H1 (cell line): ENCODE measurements around the gene STRA8. TPM values are rescaled to one million over a fixed set of nuclear protein-coding genes. Genes with fewer than 3 reads are reported as not detected.

Source experiments
- CTCF ChIA-PET: fragments of 300-600 bp; sonication (Branson Sonifier 250); formaldehyde crosslinking; loops from one replicate; lab custom pipeline; 2021; ENCODE audit not compliant: partially characterized antibody; lab: Charles Lee
- POLR2A ChIA-PET: fragments of 300-600 bp; sonication (Branson Sonifier 250); formaldehyde crosslinking; loops from one replicate; lab custom pipeline; 2021; ENCODE audit warnings: inconsistent platforms; ENCODE audit not compliant: partially characterized antibody; lab: Charles Lee
- DNase-seq, 2 experiments: peaks; one replicate each; pipeline versions ENCODE4 v3.0.0 to v3.0.0-alpha.2; 2010 to 2022; ENCODE audit warnings: low spot score in 2 of 2, low read depth in 1 of 2, mixed read lengths in 1 of 2
- FAIRE-seq: peaks from 2 replicates; lab custom pipeline; 2011; peaks lifted over from hg19 to GRCh38; lab: Jason Lieb, UNC
- H2AFZ ChIP-seq: 2 replicates; pipeline ENCODE4 v1.8.1; 2012; ENCODE audit warnings: low read length, inconsistent platforms
- H2AK5ac ChIP-seq: 2 replicates; pipeline ENCODE4 v1.6.1; 2013; ENCODE audit warnings: low read depth, low read length
- H2BK120ac ChIP-seq: replicated peaks from 2 replicates; pipeline ENCODE3; 2013; ENCODE audit warnings: low read depth, low read length, inconsistent platforms
- H2BK12ac ChIP-seq: 2 replicates; pipeline ENCODE4 v1.6.1; 2013; ENCODE audit warnings: low read depth, low read length
- H2BK15ac ChIP-seq: 2 replicates; pipeline ENCODE4 v1.6.1; 2013; ENCODE audit warnings: low read length
- H2BK20ac ChIP-seq: 2 replicates; pipeline ENCODE4 v1.6.1; 2013; ENCODE audit warnings: low read length
- H2BK5ac ChIP-seq: 2 replicates; pipeline ENCODE4 v1.6.1; 2013; ENCODE audit warnings: low read depth, low read length
- H3K14ac ChIP-seq: 2 replicates; pipeline ENCODE4 v1.6.1; 2013; ENCODE audit warnings: inconsistent platforms; ENCODE audit not compliant: insufficient read length
- H3K18ac ChIP-seq: 2 replicates; pipeline ENCODE4 v1.6.1; 2013; ENCODE audit warnings: low read length; ENCODE audit errors: extremely low read depth
- H3K23ac ChIP-seq: 2 replicates; pipeline ENCODE4 v1.6.1; 2013; ENCODE audit warnings: inconsistent platforms; ENCODE audit not compliant: insufficient read length
- H3K23me2 ChIP-seq: 2 replicates; pipeline ENCODE4 v1.6.1; 2013; ENCODE audit warnings: low read depth, low read length
- H3K27ac ChIP-seq: 2 replicates; pipeline ENCODE4 v1.6.1; 2011; ENCODE audit warnings: low read depth, low read length, inconsistent platforms
- H3K27me3 ChIP-seq, 4 experiments: replicated peaks in 1 of 4; 1 replicate in 1 of 4; 2 replicates in 3 of 4; pipeline versions ENCODE4 v1.6.1 to v1.8.1; 2011 to 2013; ENCODE audit warnings: low read length in 3 of 4, mild to moderate bottlenecking in 3 of 4, inconsistent platforms in 2 of 4, mixed read lengths in 2 of 4, moderate library complexity in 1 of 4; ENCODE audit not compliant: control insufficient read depth in 3 of 4, insufficient read depth in 3 of 4; ENCODE audit errors: extremely low read depth in 1 of 4
- H3K36me3 ChIP-seq, 4 experiments: 2 replicates each; pipeline versions ENCODE4 v1.6.1 to v1.8.1; 2011 to 2013; ENCODE audit warnings: mild to moderate bottlenecking in 4 of 4, low read length in 3 of 4, moderate library complexity in 2 of 4, control low read depth in 1 of 4, inconsistent platforms in 1 of 4; ENCODE audit not compliant: insufficient read depth in 4 of 4, control insufficient read depth in 2 of 4
- H3K4ac ChIP-seq: replicated peaks from 2 replicates; pipeline ENCODE3; 2013; ENCODE audit warnings: low read length, low read depth, mixed read lengths, inconsistent platforms; ENCODE audit not compliant: insufficient read length
- H3K4me1 ChIP-seq, 4 experiments: replicated peaks in 1 of 4; 1 replicate in 1 of 4; 2 replicates in 3 of 4; pipeline versions ENCODE4 v1.6.1 to v1.8.1; 2011 to 2013; ENCODE audit warnings: low read length in 3 of 4, inconsistent platforms in 2 of 4, mixed read lengths in 1 of 4; ENCODE audit not compliant: insufficient read depth in 4 of 4, control insufficient read depth in 3 of 4
- H3K4me2 ChIP-seq, 2 experiments: 2 replicates each; pipeline versions ENCODE4 v1.6.1 to v1.8.1; 2011 to 2013; ENCODE audit warnings: low read depth in 2 of 2, low read length in 2 of 2, control low read depth in 1 of 2, inconsistent platforms in 1 of 2, mild to moderate bottlenecking in 1 of 2; ENCODE audit not compliant: insufficient read depth in 1 of 2
- H3K4me3 ChIP-seq, 4 experiments: fragments of 200-600, 300-600 bp in 1 of 4; sonication (generic), shearing (Covaris generic), sonication (Bioruptor Twin) in 1 of 4; 2 replicates each; pipeline versions ENCODE4 v1.5.1 to v1.8.1; 2011 to 2016; ENCODE audit warnings: low read length in 4 of 4, low read depth in 3 of 4, control low read depth in 2 of 4, inconsistent platforms in 2 of 4, mild to moderate bottlenecking in 2 of 4, mixed read lengths in 1 of 4, moderate library complexity in 1 of 4; ENCODE audit not compliant: insufficient read depth in 2 of 4; ENCODE audit errors: extremely low read depth in 1 of 4
- H3K56ac ChIP-seq: replicated peaks from 2 replicates; pipeline ENCODE3; 2013; ENCODE audit warnings: low read depth, mild to moderate bottlenecking, mixed read lengths, low read length, inconsistent platforms; ENCODE audit not compliant: insufficient read length
- H3K79me1 ChIP-seq: 2 replicates; pipeline ENCODE4 v1.6.1; 2013; ENCODE audit warnings: low read depth, low read length, control low read depth
- H3K79me2 ChIP-seq, 2 experiments: 2 replicates each; pipeline versions ENCODE4 v1.6.1 to v1.8.1; 2012 to 2013; ENCODE audit warnings: low read length in 2 of 2, mild to moderate bottlenecking in 2 of 2, inconsistent platforms in 1 of 2; ENCODE audit not compliant: insufficient read depth in 2 of 2, control insufficient read depth in 1 of 2
- H3K9ac ChIP-seq, 4 experiments: replicated peaks in 1 of 4; 1 replicate in 1 of 4; 2 replicates in 3 of 4; pipeline versions ENCODE4 v1.6.1 to v1.8.1; 2011 to 2013; ENCODE audit warnings: low read depth in 3 of 4, low read length in 3 of 4, control low read depth in 2 of 4, mild to moderate bottlenecking in 2 of 4, moderate library complexity in 2 of 4, inconsistent platforms in 1 of 4; ENCODE audit errors: extremely low read depth in 1 of 4
- H3K9me3 ChIP-seq, 2 experiments: 2 replicates each; pipeline versions ENCODE4 v1.6.1 to v1.8.1; 2012 to 2013; ENCODE audit warnings: mild to moderate bottlenecking in 2 of 2, moderate library complexity in 2 of 2, control low read depth in 1 of 2, inconsistent platforms in 1 of 2, low read depth in 1 of 2, low read length in 1 of 2, mixed read lengths in 1 of 2; ENCODE audit not compliant: insufficient read depth in 2 of 2
- H4K20me1 ChIP-seq, 2 experiments: replicated peaks in 1 of 2; 2 replicates each; pipeline versions ENCODE3 to v1.8.1; 2011 to 2013; ENCODE audit warnings: inconsistent platforms in 2 of 2, low read length in 2 of 2, mild to moderate bottlenecking in 1 of 2; ENCODE audit not compliant: insufficient read depth in 2 of 2, control insufficient read depth in 1 of 2
- H4K5ac ChIP-seq: 2 replicates; pipeline ENCODE4 v1.6.1; 2013; ENCODE audit warnings: low read length, low read depth, mixed read lengths, inconsistent platforms; ENCODE audit not compliant: insufficient read length
- H4K8ac ChIP-seq: 2 replicates; pipeline ENCODE4 v1.8.0; 2013; ENCODE audit warnings: mild to moderate bottlenecking, moderate library complexity, low read length, inconsistent platforms; ENCODE audit not compliant: insufficient read depth; ENCODE audit errors: extremely low read depth
- H4K91ac ChIP-seq: replicated peaks from 2 replicates; pipeline ENCODE3; 2013; ENCODE audit warnings: low read length, mixed read lengths, inconsistent platforms; ENCODE audit not compliant: insufficient read length
- KDM5A ChIP-seq: fragments of 200-600 bp; IDR thresholded peaks from 2 replicates; pipeline ENCODE4 v1.7.1; 2012; ENCODE audit warnings: mild to moderate bottlenecking, low read length, inconsistent platforms, mixed read lengths
- RBBP5 ChIP-seq: IDR thresholded peaks from 2 replicates; pipeline ENCODE4 v1.7.1; 2012; ENCODE audit warnings: low read depth, mild to moderate bottlenecking, inconsistent platforms, low read length, moderate library complexity, borderline replicate concordance
- TAF7 ChIP-seq: optimal IDR thresholded peaks from 2 replicates; pipeline ENCODE3; 2011; ENCODE audit warnings: low read depth, mild to moderate bottlenecking, inconsistent platforms, low read length, moderate library complexity, borderline replicate concordance
- YY1 ChIP-seq: IDR thresholded peaks from 2 replicates; pipeline ENCODE4 v1.6.1; 2011; ENCODE audit warnings: low read depth, mild to moderate bottlenecking, low read length
- WGBS, 2 experiments: shearing (Covaris generic) in 1 of 2; methylation state at CpG; one replicate each; pipeline versions ENCODE4 v1.1.6 to v1.1.7; 2013 to 2015; ENCODE audit warnings: low lambda C conversion rate in 2 of 2, mixed read lengths in 2 of 2, inconsistent platforms in 1 of 2, low coverage in 1 of 2, missing lambda C conversion rate in 1 of 2; ENCODE audit not compliant: insufficient replicate concordance in 2 of 2, insufficient coverage in 1 of 2, insufficient read length in 1 of 2; ENCODE audit errors: extremely low coverage in 1 of 2, missing lambda C conversion rate in 1 of 2; 5-methylcytosine and 5-hydroxymethylcytosine counted together
- long read RNA-seq, 2 experiments: library from RNA in 1 of 2; library from capped mRNA in 1 of 2; stranded (forward); transcript quantifications; one replicate each; pipeline ENCODE4 v2.0.0, GENCODE V29; 2021; ENCODE audit warnings: inconsistent platforms in 1 of 2
- polyA minus RNA-seq, 3 experiments: library from RNA; depleted of rRNA, polyadenylated mRNA; stranded (reverse); fragments of >200 nt; gene quantifications; 1 replicate in 2 of 3; 2 replicates in 1 of 3; pipeline ENCODE4 v1.2.3, GENCODE V29; 2011
- polyA plus RNA-seq, 7 experiments: library from polyadenylated mRNA; depleted of rRNA in 3 of 7; stranded (reverse) in 5 of 7; unstranded in 2 of 7; fragments of >200 nt in 5 of 7; fragments of 200-250 nt in 2 of 7; gene quantifications; 1 replicate in 5 of 7; 2 replicates in 1 of 7; 4 replicates in 1 of 7; pipeline versions ENCODE4 v1.2.1 to v1.2.3, GENCODE V29; 2011 to 2013; ENCODE audit warnings: missing spikeins in 2 of 7, mixed read lengths in 2 of 7
- total RNA-seq: library from RNA; stranded (reverse); fragmentation: NEBNext Ultra II Directional; extraction: Animal tissue kit (Norgen Biotek cat#: 25700); gene quantifications from 2 replicates; pipeline ENCODE4 v1.2.1, GENCODE V29; 2021
- TF ChIP-seq, protein P1 (sequence below): IDR thresholded peaks from 2 replicates; pipeline ENCODE4 v1.6.1; 2011; ENCODE audit warnings: low read length, improper control_type of control experiment

Gene STRA8
- total RNA-seq (not detected in 2 replicates), polyA plus RNA-seq (2011; rRNA removed) (not detected in 2 replicates), polyA minus RNA-seq (2011; rRNA and poly(A)+ RNA removed) (not detected in 2 replicates)
- polyA plus RNA-seq (2011; cell fraction: cytosol; rRNA removed): not detected
- polyA plus RNA-seq (2011; cell fraction: nucleus; rRNA removed): not detected
- not detected in 4 replicates for polyA plus RNA-seq (2012, experiment 1 of 2)
- not detected for polyA plus RNA-seq (2012, experiment 2 of 2)
- not detected for polyA plus RNA-seq (2013, experiment 1 of 2)
- not detected for polyA plus RNA-seq (2013, experiment 2 of 2)
- polyA minus RNA-seq (2011; cell fraction: cytosol; rRNA and poly(A)+ RNA removed): not detected
- polyA minus RNA-seq (2011; cell fraction: nucleus; rRNA and poly(A)+ RNA removed): not detected
- long read RNA-seq, experiment 1: 0 reads
- long read RNA-seq, experiment 2: 0 reads

DNA sequence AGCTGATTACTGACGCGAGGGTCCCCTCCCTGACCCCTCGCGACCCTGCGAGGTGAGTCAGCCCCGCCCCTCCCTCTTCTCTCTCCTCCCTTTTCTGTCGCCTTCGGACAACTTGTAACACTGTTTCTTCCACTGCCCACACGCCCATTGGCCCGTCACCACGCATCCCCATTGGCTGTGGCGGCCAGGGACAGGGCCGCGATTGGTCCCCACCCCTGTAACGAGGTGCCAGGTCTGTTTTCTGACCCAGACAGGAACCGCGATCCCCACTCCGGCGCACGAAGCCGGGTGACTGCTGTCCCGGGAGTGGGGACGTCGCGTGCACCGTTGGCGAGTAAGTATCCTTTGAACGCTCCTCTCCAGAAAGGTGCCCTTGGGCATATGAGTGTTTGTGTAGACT is at the start of gene STRA8:
Gene STRA8 (plus strand): TSS at position 269 of the 400 bp plus-strand sequence. CDS start 6,687 bp downstream, outside the sequence.
- H3K4me3 ChIP-seq: no peak within 1 kb of the TSS
- H3K56ac ChIP-seq: no peak within 1 kb of the TSS
- H3K27ac ChIP-seq: no peak within 1 kb of the TSS
- FAIRE-seq: no peak
- no peaks in the 10 kb centered on the region for H3K36me3 ChIP-seq
- H2BK5ac ChIP-seq: no peak within 1 kb of the TSS
- H4K8ac ChIP-seq: no peak within 1 kb of the TSS
- no peaks in the 10 kb centered on the region for H3K23me2 ChIP-seq
- DNase-seq: no peak
- no peaks in the 10 kb centered on the region for H3K79me2 ChIP-seq
- H2AK5ac ChIP-seq: no peak within 1 kb of the TSS
- H3K27me3 ChIP-seq: no peaks in the 10 kb centered on the region
- no peaks in the 10 kb centered on the region for H3K79me1 ChIP-seq
- H3K14ac ChIP-seq: no peak within 1 kb of the TSS
- H2BK15ac ChIP-seq: 0 out of 2 replicates have a peak within 1 kb of the TSS, but pooled peaks have one; percentile 61
- no peaks in the 10 kb centered on the region for H4K20me1 ChIP-seq
- no peak for TF ChIP-seq KDM5A
- TF ChIP-seq, protein P1, sequence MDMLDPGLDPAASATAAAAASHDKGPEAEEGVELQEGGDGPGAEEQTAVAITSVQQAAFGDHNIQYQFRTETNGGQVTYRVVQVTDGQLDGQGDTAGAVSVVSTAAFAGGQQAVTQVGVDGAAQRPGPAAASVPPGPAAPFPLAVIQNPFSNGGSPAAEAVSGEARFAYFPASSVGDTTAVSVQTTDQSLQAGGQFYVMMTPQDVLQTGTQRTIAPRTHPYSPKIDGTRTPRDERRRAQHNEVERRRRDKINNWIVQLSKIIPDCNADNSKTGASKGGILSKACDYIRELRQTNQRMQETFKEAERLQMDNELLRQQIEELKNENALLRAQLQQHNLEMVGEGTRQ: no peak
- TF ChIP-seq YY1: no peak
- TF ChIP-seq RBBP5: no peak
- TF ChIP-seq TAF7: no peak
- H3K4ac ChIP-seq: no peak within 1 kb of the TSS
- H2AFZ ChIP-seq: no peak within 1 kb of the TSS
- no peak within 1 kb of the TSS for H3K9ac ChIP-seq
- ChIA-PET CTCF (interaction anchor here (1.0 to 3.0 kb wide), 14 partner anchors 8 to 256 kb away, joined by 3 to 16 read pairs (median 5); no protein-coding TSS in a partner anchor), POLR2A (no interaction called here)
- H3K23ac ChIP-seq: no peak within 1 kb of the TSS
- H3K18ac ChIP-seq: no peak within 1 kb of the TSS
- H3K4me1 ChIP-seq: no peaks in the 10 kb centered on the region
- no peaks in the 10 kb centered on the region for H3K9me3 ChIP-seq
- no peak within 1 kb of the TSS for H2BK12ac ChIP-seq
- no peak within 1 kb of the TSS for H4K91ac ChIP-seq
- 94% methylated on average over 17 of the region's 28 CpGs; no CpG with 5 or more reads in 1 of the 2 experiments for WGBS, 2 experiments
- H4K5ac ChIP-seq: no peak within 1 kb of the TSS
- H2BK20ac ChIP-seq: no peak within 1 kb of the TSS
- H2BK120ac ChIP-seq: no peak within 1 kb of the TSS
- H3K4me2 ChIP-seq: no peak within 1 kb of the TSS
